ENCODE results near the gene CHPF. TPM values are rescaled to one million over a fixed set of nuclear protein-coding genes. Genes with fewer than 3 reads are reported as not detected.

The CHPF gene
- total RNA-seq, 4 donors from 2014 or later: 44.4 to 67.8 (median 58.4) TPM

DNA sequence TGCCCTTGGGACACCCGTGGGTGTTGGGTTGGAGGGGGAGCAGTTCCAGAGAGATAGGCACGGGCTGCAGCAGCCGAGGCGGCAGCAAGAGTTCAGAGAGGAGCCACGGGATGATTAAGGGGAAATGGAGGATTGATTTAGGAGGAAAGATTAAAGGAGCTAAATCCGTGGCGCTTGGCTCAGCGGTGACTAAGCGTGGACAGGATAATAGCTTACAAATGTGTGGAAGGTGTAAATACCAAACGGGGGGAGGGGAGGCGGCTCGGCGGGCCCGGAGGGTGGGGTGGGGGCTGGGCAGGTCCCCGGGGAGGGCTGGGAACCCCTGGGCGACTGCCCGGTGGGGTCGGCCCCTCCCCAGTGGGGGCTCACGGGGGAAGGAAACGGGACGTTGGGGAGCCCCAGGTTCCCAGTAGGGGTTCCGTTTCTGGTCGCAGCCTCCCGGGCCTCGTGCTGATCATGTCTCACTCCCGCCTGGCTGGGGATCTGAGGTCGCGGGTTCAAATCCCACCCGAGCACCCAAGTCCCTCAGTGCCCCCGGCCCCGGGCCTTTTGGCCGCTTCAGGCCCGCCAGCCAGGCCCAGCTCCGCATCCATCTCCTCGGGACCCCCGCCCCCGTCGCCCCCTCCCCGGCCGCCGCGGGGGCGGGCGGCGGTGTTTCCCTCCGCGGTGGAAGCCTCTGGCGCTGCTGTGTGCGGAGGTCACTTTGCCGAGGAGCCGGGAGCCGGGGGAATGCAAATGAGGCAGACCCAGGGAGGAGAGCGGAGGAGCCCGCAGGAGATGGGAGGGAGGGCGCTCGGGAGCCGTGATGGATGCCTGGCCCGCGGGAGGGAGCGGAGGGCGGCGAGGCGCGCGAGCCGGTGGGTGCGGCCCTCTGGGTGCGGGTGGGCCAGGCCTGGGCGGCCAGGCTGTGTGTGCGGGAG lies 21.2 kb downstream of the CHPF start:
- no peak for DNase-seq (ENCODE audit: extremely low spot score)
- Histone ChIP-seq H3K27me3 (peaks cover 0 to 57% (median 3%) of the 10 kb centered on the region in 4 donors), H3K36me3 (no peaks in the 10 kb centered on the region), H3K9me3 (no peaks in the 10 kb centered on the region), H3K4me1 (peaks cover 27 to 40% (median 33%) of the 10 kb centered on the region in 4 donors), H3K4me3 (peak overlapping the region; percentile 48 to 57 (median 52)), H3K27ac (replicated peaks in 1 of 4) (peak overlapping the region; percentile 81 to 89 (median 87))
- TF ChIP-seq POLR2AphosphoS5 (IDR thresholded peaks at IDR 0.05) (no peak), EP300 (IDR thresholded peaks at IDR 0.05) (no peak), POLR2A (IDR thresholded peaks at IDR 0.05; ENCODE audit: low read depth) (no peak)
- TF ChIP-seq, protein P1, sequence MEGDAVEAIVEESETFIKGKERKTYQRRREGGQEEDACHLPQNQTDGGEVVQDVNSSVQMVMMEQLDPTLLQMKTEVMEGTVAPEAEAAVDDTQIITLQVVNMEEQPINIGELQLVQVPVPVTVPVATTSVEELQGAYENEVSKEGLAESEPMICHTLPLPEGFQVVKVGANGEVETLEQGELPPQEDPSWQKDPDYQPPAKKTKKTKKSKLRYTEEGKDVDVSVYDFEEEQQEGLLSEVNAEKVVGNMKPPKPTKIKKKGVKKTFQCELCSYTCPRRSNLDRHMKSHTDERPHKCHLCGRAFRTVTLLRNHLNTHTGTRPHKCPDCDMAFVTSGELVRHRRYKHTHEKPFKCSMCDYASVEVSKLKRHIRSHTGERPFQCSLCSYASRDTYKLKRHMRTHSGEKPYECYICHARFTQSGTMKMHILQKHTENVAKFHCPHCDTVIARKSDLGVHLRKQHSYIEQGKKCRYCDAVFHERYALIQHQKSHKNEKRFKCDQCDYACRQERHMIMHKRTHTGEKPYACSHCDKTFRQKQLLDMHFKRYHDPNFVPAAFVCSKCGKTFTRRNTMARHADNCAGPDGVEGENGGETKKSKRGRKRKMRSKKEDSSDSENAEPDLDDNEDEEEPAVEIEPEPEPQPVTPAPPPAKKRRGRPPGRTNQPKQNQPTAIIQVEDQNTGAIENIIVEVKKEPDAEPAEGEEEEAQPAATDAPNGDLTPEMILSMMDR (IDR thresholded peaks at IDR 0.05): no peak
- intact Hi-C loops (cut with DNase I): no loop called here
- 10% methylated on average over 14 of the region's 70 CpGs for WGBS

DNA sequence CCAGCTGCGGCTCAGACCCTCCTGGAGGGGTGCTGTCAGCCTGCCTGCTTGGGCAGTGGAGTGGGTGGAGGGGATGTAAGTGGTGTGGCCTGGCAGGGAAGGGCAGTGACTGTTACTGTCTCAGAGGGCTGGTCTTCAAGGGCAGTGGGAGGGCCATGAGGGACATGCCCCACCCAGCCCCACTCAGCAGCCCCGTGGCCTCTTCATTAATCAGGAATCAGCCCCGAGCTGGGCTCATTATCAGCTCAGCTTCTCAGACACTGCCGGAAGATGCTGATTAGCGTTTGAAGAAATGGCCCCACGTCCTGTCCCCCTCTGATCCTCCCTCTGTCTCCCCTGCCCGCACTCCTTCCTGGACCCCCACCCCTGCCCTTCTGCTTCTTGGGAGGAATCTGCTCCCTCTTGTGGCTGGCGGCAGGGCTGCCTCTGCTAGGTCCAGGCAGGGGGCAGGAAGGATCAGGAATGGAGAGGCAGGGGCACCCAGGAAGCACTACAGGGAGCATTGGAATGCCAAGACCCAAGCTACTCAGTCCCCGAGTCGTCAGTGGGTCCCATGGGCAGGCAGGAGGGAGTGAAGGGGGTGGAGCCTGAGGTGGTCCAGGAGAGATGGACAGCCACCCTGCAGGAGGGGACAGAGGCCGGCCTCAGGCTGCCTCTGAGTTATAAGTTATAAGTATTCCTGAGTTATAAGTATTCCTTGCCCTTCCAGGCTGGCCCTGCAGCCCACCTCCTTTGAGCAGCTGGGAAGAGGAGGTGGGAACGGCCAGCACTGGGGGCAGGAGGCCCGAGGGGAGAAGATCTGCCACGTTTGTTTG lies 22.3 kb downstream of the CHPF start:
- H3K4me1 ChIP-seq: peaks cover 27 to 32% (median 29%) of the 10 kb centered on the region in 4 donors
- TF ChIP-seq POLR2A (IDR thresholded peaks at IDR 0.05; ENCODE audit: low read depth): no peak
- TF ChIP-seq, protein P1 (IDR thresholded peaks at IDR 0.05): peak; percentile 62 to 87 (median 82)
- H3K27me3 ChIP-seq: peaks cover 0 to 53% (median 3%) of the 10 kb centered on the region in 4 donors
- H3K27ac ChIP-seq (replicated peaks in 1 of 4): peak overlapping the region; percentile 81 to 89 (median 87)
- 31% methylated on average over 14 of the region's 14 CpGs for WGBS
- no peaks in the 10 kb centered on the region for H3K36me3 ChIP-seq
- no peaks in the 10 kb centered on the region for H3K9me3 ChIP-seq
- no peak overlapping the region for H3K4me3 ChIP-seq
- DNase-seq (ENCODE audit: extremely low spot score): no peak
- intact Hi-C loops (cut with DNase I): no loop called here

DNA sequence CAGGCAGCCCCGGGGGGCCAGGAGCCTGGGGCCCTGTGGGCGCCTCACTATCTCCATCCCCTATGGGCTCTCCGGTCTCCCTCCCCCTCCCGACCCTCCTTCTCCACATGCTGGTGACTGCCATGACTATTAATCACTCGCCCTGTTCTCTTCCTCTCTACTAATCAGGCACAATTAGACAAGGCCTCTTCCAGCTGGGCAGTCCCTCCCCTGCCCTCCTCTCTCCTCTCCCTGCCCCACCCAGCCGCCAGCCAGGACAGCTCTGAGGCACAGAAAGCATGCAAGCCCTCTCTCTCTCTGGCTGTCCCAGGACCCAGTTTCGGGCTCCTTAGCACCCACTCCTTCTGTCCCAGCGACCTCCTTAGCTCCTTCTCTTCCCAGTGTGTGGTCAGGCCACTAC lies 23.5 kb downstream of the CHPF start:
- intact Hi-C loops (cut with DNase I): no loop called here
- Histone ChIP-seq H3K4me1 (peaks cover 24 to 32% (median 29%) of the 10 kb centered on the region in 4 donors), H3K27ac (replicated peaks in 1 of 4) (no peak overlapping the region), H3K27me3 (peaks cover 0 to 56% (median 3%) of the 10 kb centered on the region in 4 donors), H3K9me3 (no peaks in the 10 kb centered on the region), H3K36me3 (no peaks in the 10 kb centered on the region), H3K4me3 (no peak overlapping the region)
- TF ChIP-seq POLR2A (IDR thresholded peaks at IDR 0.05; ENCODE audit: low read depth): no peak
- no peak for TF ChIP-seq POLR2AphosphoS5 (IDR thresholded peaks at IDR 0.05)
- no peak for TF ChIP-seq EP300 (IDR thresholded peaks at IDR 0.05)
- TF ChIP-seq, protein P1 (IDR thresholded peaks at IDR 0.05): no peak
- DNase-seq (ENCODE audit: extremely low spot score): no peak
- WGBS: 68% methylated on average over 8 of the region's 8 CpGs

DNA sequence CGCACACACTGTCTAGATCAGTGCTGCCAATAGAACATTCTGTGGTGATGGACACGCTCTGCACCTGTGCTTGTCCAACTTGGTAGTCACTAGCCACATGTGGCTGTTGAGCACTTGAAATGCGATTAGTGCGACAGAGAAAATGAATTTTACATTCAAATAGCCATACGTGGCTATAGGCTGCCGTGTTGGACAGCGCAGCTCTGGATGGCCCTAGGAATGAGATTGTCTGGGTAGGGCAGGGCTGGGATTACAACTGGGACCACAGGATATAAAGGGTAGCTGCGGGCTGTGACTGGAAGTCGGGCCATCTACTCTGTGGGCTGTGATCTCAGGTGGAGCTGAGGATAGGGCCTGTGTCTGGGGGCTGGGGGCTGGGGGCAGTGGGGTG lies 24.1 kb downstream of the CHPF start:
- Histone ChIP-seq H3K4me3 (no peak overlapping the region), H3K9me3 (no peaks in the 10 kb centered on the region), H3K4me1 (peaks cover 24 to 33% (median 31%) of the 10 kb centered on the region in 4 donors), H3K27me3 (peaks cover 0 to 56% (median 5%) of the 10 kb centered on the region in 4 donors), H3K36me3 (no peaks in the 10 kb centered on the region), H3K27ac (replicated peaks in 1 of 4) (no peak overlapping the region)
- intact Hi-C loops (cut with DNase I): no loop called here
- WGBS: 94% methylated on average over 9 of the region's 9 CpGs
- DNase-seq (ENCODE audit: extremely low spot score): no peak
- TF ChIP-seq, protein P1 (IDR thresholded peaks at IDR 0.05): no peak
- TF ChIP-seq EP300 (IDR thresholded peaks at IDR 0.05): no peak
- no peak for TF ChIP-seq POLR2AphosphoS5 (IDR thresholded peaks at IDR 0.05)
- TF ChIP-seq POLR2A (IDR thresholded peaks at IDR 0.05; ENCODE audit: low read depth): no peak
